ENCODE measurements around the gene USP5. TPM values are rescaled to one million over a fixed set of nuclear protein-coding genes. Genes with fewer than 3 reads are reported as not detected.
"Not testable (repeated sequence)": the region's sequence is repeated elsewhere in the genome, so short reads cannot be mapped to it uniquely, and the experiment has no call there.

Gene USP5
- total RNA-seq, 1 experiment from 2014 or later: 143 TPM

GRCh38 chr12:6849976-6850560 is 1.9 kb upstream of the USP5 start:
- no peak for DNase-seq

GRCh38 chr12:6850796-6851152 is 1.2 kb upstream of the USP5 start:
- peak overlapping the region; percentile 86 for H3K4me3 ChIP-seq
- H3K9me3 ChIP-seq: no peaks in the 10 kb centered on the region
- DNase-seq: no peak
- peaks cover 71% of the 10 kb centered on the region for H3K36me3 ChIP-seq
- H3K27me3 ChIP-seq: no peaks in the 10 kb centered on the region

More at GRCh38 chr12:6849976-6850560, 1.9 kb upstream of the USP5 start:
- Histone ChIP-seq H3K36me3 (peaks cover 71% of the 10 kb centered on the region), H3K4me3 (peak overlapping the region; percentile 86), H3K27me3 (no peaks in the 10 kb centered on the region), H3K9me3 (no peaks in the 10 kb centered on the region)

- peak; percentile 98 for DNase-seq
- H3K27me3 ChIP-seq: no peaks in the 10 kb centered on the region
- H3K36me3 ChIP-seq: peaks cover 72% of the 10 kb centered on the region
- H3K9me3 ChIP-seq: no peaks in the 10 kb centered on the region
- H3K4me3 ChIP-seq: peak within 1 kb of the TSS; percentile 86
Observed at GRCh38 chr12:6851153-6851920, 613 bp upstream of the USP5 start, which contains the start of gene CDCA3. CDCA3 (minus strand) TSS chr12:6851286; CDS start chr12:6850952, 334 bp downstream.

- peak; percentile 78 for DNase-seq
- H3K27me3 ChIP-seq: no peaks in the 10 kb centered on the region
- peaks cover 71% of the 10 kb centered on the region for H3K36me3 ChIP-seq
- H3K4me3 ChIP-seq: peak overlapping the region; percentile 86
- no peaks in the 10 kb centered on the region for H3K9me3 ChIP-seq
Observed at GRCh38 chr12:6852651-6853354, 853 bp downstream of the USP5 start.

- Histone ChIP-seq H3K27me3 (no peaks in the 10 kb centered on the region), H3K36me3 (peaks cover 70% of the 10 kb centered on the region), H3K9me3 (no peaks in the 10 kb centered on the region), H3K4me3 (peak overlapping the region; percentile 86)
- DNase-seq: no peak
Observed at GRCh38 chr12:6853626-6854025, 1.7 kb downstream of the USP5 start.

GRCh38 chr12:6854036-6854435 is 2.1 kb downstream of the USP5 start:
- Histone ChIP-seq H3K4me3 (no peak overlapping the region), H3K9me3 (no peaks in the 10 kb centered on the region), H3K27me3 (no peaks in the 10 kb centered on the region), H3K36me3 (peaks cover 67% of the 10 kb centered on the region)
- DNase-seq: no peak

- no peak overlapping the region for H3K4me3 ChIP-seq
- H3K9me3 ChIP-seq: no peaks in the 10 kb centered on the region
- H3K36me3 ChIP-seq: peaks cover 65% of the 10 kb centered on the region
- DNase-seq: no peak
- no peaks in the 10 kb centered on the region for H3K27me3 ChIP-seq
Observed at GRCh38 chr12:6855322-6855721, 3.4 kb downstream of the USP5 start.

- H3K4me3 ChIP-seq: no peak overlapping the region
- DNase-seq: no peak
- no peaks in the 10 kb centered on the region for H3K27me3 ChIP-seq
- no peaks in the 10 kb centered on the region for H3K9me3 ChIP-seq
- peaks cover 83% of the 10 kb centered on the region for H3K36me3 ChIP-seq
Observed at GRCh38 chr12:6858799-6859198, 6.8 kb downstream of the USP5 start.

- Histone ChIP-seq H3K4me3 (no peak overlapping the region), H3K27me3 (no peaks in the 10 kb centered on the region), H3K36me3 (peaks cover 82% of the 10 kb centered on the region), H3K9me3 (no peaks in the 10 kb centered on the region)
- DNase-seq: no peak
Observed at GRCh38 chr12:6860116-6860515, 8.2 kb downstream of the USP5 start.

- Histone ChIP-seq H3K36me3 (peaks cover 82% of the 10 kb centered on the region), H3K27me3 (no peaks in the 10 kb centered on the region), H3K9me3 (no peaks in the 10 kb centered on the region), H3K4me3 (no peak overlapping the region)
- DNase-seq: no peak
Observed at GRCh38 chr12:6860942-6861341, 9.0 kb downstream of the USP5 start.

GRCh38 chr12:6861391-6861790 is 9.4 kb downstream of the USP5 start:
- no peak for DNase-seq
- no peaks in the 10 kb centered on the region for H3K9me3 ChIP-seq
- no peak overlapping the region for H3K4me3 ChIP-seq
- H3K27me3 ChIP-seq: no peaks in the 10 kb centered on the region
- H3K36me3 ChIP-seq: peaks cover 83% of the 10 kb centered on the region

GRCh38 chr12:6863033-6863432 is 11.1 kb downstream of the USP5 start:
- H3K36me3 ChIP-seq: peaks cover 71% of the 10 kb centered on the region
- H3K9me3 ChIP-seq: no peaks in the 10 kb centered on the region
- DNase-seq: no peak
- H3K4me3 ChIP-seq: no peak overlapping the region
- H3K27me3 ChIP-seq: no peaks in the 10 kb centered on the region

GRCh38 chr12:6863586-6864321 is 11.8 kb downstream of the USP5 start:
- H3K9me3 ChIP-seq: no peaks in the 10 kb centered on the region
- no peak overlapping the region for H3K4me3 ChIP-seq
- DNase-seq: no peak
- no peaks in the 10 kb centered on the region for H3K27me3 ChIP-seq
- H3K36me3 ChIP-seq: peaks cover 73% of the 10 kb centered on the region

- not testable (repeated sequence) for H3K4me3 ChIP-seq, H3K9me3 ChIP-seq, DNase-seq, H3K27me3 ChIP-seq
- H3K36me3 ChIP-seq: peaks cover 75% of the 10 kb centered on the region
Observed at GRCh38 chr12:6865307-6865706, 13.4 kb downstream of the USP5 start.

GRCh38 chr12:6866163-6866919 is 14.4 kb downstream of the USP5 start:
- H3K4me3 ChIP-seq: peak overlapping the region; percentile 94
- peaks cover 74% of the 10 kb centered on the region for H3K36me3 ChIP-seq
- H3K27me3 ChIP-seq: no peaks in the 10 kb centered on the region
- no peak for DNase-seq
- no peaks in the 10 kb centered on the region for H3K9me3 ChIP-seq

GRCh38 chr12:6866920-6867412 is 15.0 kb downstream of the USP5 start:
- Histone ChIP-seq H3K9me3 (no peaks in the 10 kb centered on the region), H3K36me3 (peaks cover 76% of the 10 kb centered on the region), H3K4me3 (peak overlapping the region; percentile 94), H3K27me3 (no peaks in the 10 kb centered on the region)
- peak; percentile 53 for DNase-seq

All from MG63 (cell line).